ENCODE measurements around the gene PPP6R1. TPM values are rescaled to one million over a fixed set of nuclear protein-coding genes. Genes with fewer than 3 reads are reported as not detected.
"Not testable (repeated sequence)": the region's sequence is repeated elsewhere in the genome, so short reads cannot be mapped to it uniquely, and the experiment has no call there.

Gene PPP6R1
- total RNA-seq, 4 donors from 2014 or later, result 49.0 to 56.2 (median 51.3) TPM

GRCh38 chr19:55212447-55212846, 46.4 kb downstream of the PPP6R1 start:
- H3K4me3 ChIP-seq, result no peak overlapping the region
- peaks cover 4% of the 10 kb centered on the region for H3K27me3 ChIP-seq
- no peak for TF ChIP-seq EP300 (IDR thresholded peaks at IDR 0.05)
- no peak for TF ChIP-seq POLR2AphosphoS5 (IDR thresholded peaks at IDR 0.05)
- TF ChIP-seq CTCF (IDR thresholded peaks at IDR 0.05), result no peak
- TF ChIP-seq POLR2A (IDR thresholded peaks at IDR 0.05), result no peak
- H3K27ac ChIP-seq, result no peak overlapping the region
- H3K36me3 ChIP-seq, result no peaks in the 10 kb centered on the region
- peaks cover 4% of the 10 kb centered on the region for H3K9me3 ChIP-seq
- 87% methylated on average over 3 of the region's 3 CpGs for WGBS
- peaks cover 26% of the 10 kb centered on the region for H3K4me1 ChIP-seq
- DNase-seq (ENCODE audit: low spot score in 2 of 2), result no peak

DNA sequence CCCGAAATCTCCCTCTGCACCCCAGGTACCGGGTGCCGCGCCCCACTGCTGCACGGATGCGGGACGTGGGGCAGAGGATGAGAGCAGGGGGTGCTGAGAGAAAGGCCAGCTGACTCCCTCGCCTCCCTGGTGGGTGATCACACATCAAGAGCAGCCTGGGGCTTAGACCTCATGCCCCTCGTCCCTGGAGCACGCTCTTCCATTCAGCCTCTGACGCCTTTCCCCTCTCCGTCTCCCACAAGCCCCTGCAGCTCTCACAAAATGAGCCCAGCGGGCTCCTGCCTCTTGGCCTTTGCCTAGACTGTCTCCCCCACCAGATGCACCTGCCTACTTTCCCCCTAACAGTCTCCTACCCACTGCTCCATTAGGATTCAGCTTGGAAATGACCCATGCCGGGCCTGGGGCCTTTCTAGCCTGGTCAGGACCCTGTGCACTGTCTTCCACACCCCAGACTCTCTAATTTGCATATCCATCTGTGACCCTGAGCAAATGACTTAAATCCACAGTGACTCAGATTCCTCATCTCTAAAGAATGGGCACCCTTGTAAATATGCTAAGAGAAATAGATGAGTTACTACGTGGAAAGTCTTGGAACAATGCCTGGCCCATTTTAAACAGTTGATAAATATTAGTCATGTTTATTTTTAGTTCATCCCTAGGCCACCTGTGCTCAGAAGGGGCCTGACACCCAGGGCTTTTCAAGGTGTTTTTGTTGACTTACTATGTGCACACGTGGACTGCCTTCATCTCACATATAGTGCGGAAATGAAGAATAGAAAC, 48.9 kb downstream of the PPP6R1 start:
- no peak overlapping the region for H3K4me3 ChIP-seq
- WGBS, result 67% methylated on average over 17 of the region's 17 CpGs
- peaks cover 22% of the 10 kb centered on the region for H3K4me1 ChIP-seq
- TF ChIP-seq POLR2A (IDR thresholded peaks at IDR 0.05) (no peak), POLR2AphosphoS5 (IDR thresholded peaks at IDR 0.05) (no peak), EP300 (IDR thresholded peaks at IDR 0.05) (no peak), CTCF (IDR thresholded peaks at IDR 0.05) (no peak)
- peaks cover 4% of the 10 kb centered on the region for H3K9me3 ChIP-seq
- H3K27ac ChIP-seq, result no peak overlapping the region
- no peak for DNase-seq (ENCODE audit: low spot score in 2 of 2)
- peaks cover 4% of the 10 kb centered on the region for H3K27me3 ChIP-seq
- H3K36me3 ChIP-seq, result no peaks in the 10 kb centered on the region

GRCh38 chr19:55208880-55209692, 49.7 kb downstream of the PPP6R1 start, which contains the start of gene PTPRH:
TSS of gene PTPRH (minus strand) at chr19:55209501. CDS start at chr19:55209433, 68 bp downstream.
- Histone ChIP-seq H3K27me3 (peaks cover 4% of the 10 kb centered on the region), H3K27ac (no peak within 1 kb of the TSS), H3K4me3 (no peak within 1 kb of the TSS), H3K36me3 (no peaks in the 10 kb centered on the region), H3K9me3 (peaks cover 4% of the 10 kb centered on the region), H3K4me1 (peaks cover 22% of the 10 kb centered on the region)
- no peak for DNase-seq (ENCODE audit: low spot score in 2 of 2)
- 63% methylated on average over 9 of the region's 18 CpGs for WGBS
- TF ChIP-seq POLR2A (IDR thresholded peaks at IDR 0.05) (no peak), POLR2AphosphoS5 (IDR thresholded peaks at IDR 0.05) (no peak), EP300 (IDR thresholded peaks at IDR 0.05) (no peak), CTCF (IDR thresholded peaks at IDR 0.05) (no peak)

GRCh38 chr19:55206664-55207500, 51.9 kb downstream of the PPP6R1 start:
- Histone ChIP-seq H3K36me3 (no peaks in the 10 kb centered on the region), H3K27ac (no peak overlapping the region), H3K9me3 (no peaks in the 10 kb centered on the region), H3K4me3 (peak overlapping the region; percentile 27), H3K27me3 (peaks cover 3% of the 10 kb centered on the region), H3K4me1 (peaks cover 22% of the 10 kb centered on the region)
- TF ChIP-seq POLR2A (IDR thresholded peaks at IDR 0.05), result no peak
- no peak for TF ChIP-seq CTCF (IDR thresholded peaks at IDR 0.05)
- no peak for TF ChIP-seq POLR2AphosphoS5 (IDR thresholded peaks at IDR 0.05)
- no peak for TF ChIP-seq EP300 (IDR thresholded peaks at IDR 0.05)
- DNase-seq (ENCODE audit: low spot score in 2 of 2), result peak in 1 of 2 donors; percentile 86
- WGBS, result 35% methylated on average over 22 of the region's 29 CpGs

DNA sequence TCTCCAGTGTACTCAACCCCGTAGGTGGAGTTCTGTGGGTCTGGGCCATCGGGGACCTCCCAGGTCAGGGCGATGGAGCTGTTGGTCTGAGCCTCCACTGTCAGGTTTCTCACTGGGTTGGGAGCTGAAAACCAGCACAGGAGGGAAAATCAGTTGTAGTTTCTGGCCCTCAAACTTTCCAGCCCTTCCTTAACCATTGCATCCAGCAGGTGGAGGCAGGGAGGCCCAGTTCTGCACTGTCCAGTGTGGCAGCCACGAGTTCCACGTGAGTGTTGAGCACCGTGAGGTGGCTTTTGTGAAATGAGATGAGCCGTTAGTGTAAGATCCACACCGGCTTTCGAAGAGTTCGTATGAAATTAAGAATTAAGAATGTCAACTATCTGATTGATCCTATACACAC, 56.6 kb downstream of the PPP6R1 start:
- H3K9me3 ChIP-seq; H3K27ac ChIP-seq; H3K36me3 ChIP-seq; H3K4me1 ChIP-seq; H3K4me3 ChIP-seq; DNase-seq (ENCODE audit: low spot score in 2 of 2): not testable (repeated sequence)
- 68% methylated on average over 9 of the region's 10 CpGs for WGBS
- peaks cover 16% of the 10 kb centered on the region for H3K27me3 ChIP-seq
